ENCODE data around the gene NRIP1. TPM values are rescaled to one million over a fixed set of nuclear protein-coding genes. Genes with fewer than 3 reads are reported as not detected.

The NRIP1 gene
- total and polyA plus RNA-seq, 4 experiments from 2014 or later, result 17.4 to 24.5 (median 22.1) TPM

- Histone ChIP-seq H3K27ac (ENCODE audit: low read depth, low read length) (no peak overlapping the region), H3K4me3 (ENCODE audit: low read length in 2 of 2) (no peak overlapping the region), H3K4me1 (ENCODE audit: insufficient read depth, low read length) (no peaks in the 10 kb centered on the region), H3K9me3 (ENCODE audit: control insufficient read depth in 1 of 2, low read length in 2 of 2) (no peaks in the 10 kb centered on the region), H3K27me3 (ENCODE audit: insufficient read depth, low read length) (no peaks in the 10 kb centered on the region), H3K36me3 (ENCODE audit: insufficient read depth, low read length) (no peaks in the 10 kb centered on the region)
- no peaks in the 10 kb centered on the region for H3K36me3 Mint-ChIP-seq
- H3K27ac Mint-ChIP-seq, result no peak overlapping the region
- peaks cover 0 to 2% (median 0%) of the 10 kb centered on the region in 8 donors for H3K9me3 Mint-ChIP-seq
- H3K4me3 Mint-ChIP-seq, result no peak overlapping the region
- CTCF ChIA-PET (ENCODE audit: partially characterized antibody), result no interaction called here
- intact Hi-C loops (cut with micrococcal nuclease), result no loop called here
- no peaks in the 10 kb centered on the region for H3K4me1 Mint-ChIP-seq
- POLR2A ChIA-PET (ENCODE audit: partially characterized antibody), result no interaction called here
- no peak for DNase-seq
- H3K27me3 Mint-ChIP-seq, result peaks cover 3 to 4% of the 10 kb centered on the region in 2 donors
Observed at GRCh38 chr21:14922980-14923379, 141.8 kb downstream of the NRIP1 start.

- Histone ChIP-seq H3K4me1 (ENCODE audit: insufficient read depth, low read length) (no peaks in the 10 kb centered on the region), H3K4me3 (ENCODE audit: low read length in 2 of 2) (no peak overlapping the region), H3K36me3 (ENCODE audit: insufficient read depth, low read length) (no peaks in the 10 kb centered on the region), H3K9me3 (ENCODE audit: control insufficient read depth in 1 of 2, low read length in 2 of 2) (no peaks in the 10 kb centered on the region), H3K27me3 (ENCODE audit: insufficient read depth, low read length) (no peaks in the 10 kb centered on the region), H3K27ac (ENCODE audit: low read depth, low read length) (no peak overlapping the region)
- intact Hi-C loops (cut with micrococcal nuclease), result no loop called here
- ChIA-PET POLR2A (ENCODE audit: partially characterized antibody) (no interaction called here), CTCF (ENCODE audit: partially characterized antibody) (no interaction called here)
- H3K36me3 Mint-ChIP-seq, result no peaks in the 10 kb centered on the region
- no peak overlapping the region for H3K4me3 Mint-ChIP-seq
- H3K4me1 Mint-ChIP-seq, result no peaks in the 10 kb centered on the region
- no peaks in the 10 kb centered on the region for H3K9me3 Mint-ChIP-seq
- peaks cover 2 to 4% of the 10 kb centered on the region in 2 donors for H3K27me3 Mint-ChIP-seq
- no peak for DNase-seq
- no peak overlapping the region for H3K27ac Mint-ChIP-seq
Observed at GRCh38 chr21:14918527-14918926, 146.3 kb downstream of the NRIP1 start.

- Mint-ChIP-seq H3K27me3 (peaks cover 2 to 4% of the 10 kb centered on the region in 2 donors), H3K36me3 (no peaks in the 10 kb centered on the region), H3K4me1 (no peaks in the 10 kb centered on the region), H3K27ac (no peak overlapping the region), H3K4me3 (no peak overlapping the region), H3K9me3 (no peaks in the 10 kb centered on the region)
- Histone ChIP-seq H3K4me3 (ENCODE audit: low read length in 2 of 2) (no peak overlapping the region), H3K36me3 (ENCODE audit: insufficient read depth, low read length) (no peaks in the 10 kb centered on the region), H3K9me3 (ENCODE audit: control insufficient read depth in 1 of 2, low read length in 2 of 2) (no peaks in the 10 kb centered on the region), H3K27ac (ENCODE audit: low read depth, low read length) (no peak overlapping the region), H3K27me3 (ENCODE audit: insufficient read depth, low read length) (no peaks in the 10 kb centered on the region), H3K4me1 (ENCODE audit: insufficient read depth, low read length) (no peaks in the 10 kb centered on the region)
- POLR2A ChIA-PET (ENCODE audit: partially characterized antibody), result no interaction called here
- DNase-seq, result no peak
- CTCF ChIA-PET (ENCODE audit: partially characterized antibody), result no interaction called here
- intact Hi-C loops (cut with micrococcal nuclease), result no loop called here
Observed at GRCh38 chr21:14917762-14918161, 147.0 kb downstream of the NRIP1 start.

- Histone ChIP-seq H3K36me3 (ENCODE audit: insufficient read depth, low read length) (no peaks in the 10 kb centered on the region), H3K4me1 (ENCODE audit: insufficient read depth, low read length) (no peaks in the 10 kb centered on the region), H3K9me3 (ENCODE audit: control insufficient read depth in 1 of 2, low read length in 2 of 2) (no peaks in the 10 kb centered on the region), H3K27me3 (ENCODE audit: insufficient read depth, low read length) (no peaks in the 10 kb centered on the region), H3K27ac (ENCODE audit: low read depth, low read length) (no peak overlapping the region), H3K4me3 (ENCODE audit: low read length in 2 of 2) (no peak overlapping the region)
- no peak for DNase-seq
- H3K27me3 Mint-ChIP-seq, result peaks cover under 1% of the 10 kb centered on the region in 2 donors
- H3K27ac Mint-ChIP-seq, result no peak overlapping the region
- H3K36me3 Mint-ChIP-seq, result no peaks in the 10 kb centered on the region
- no peak overlapping the region for H3K4me3 Mint-ChIP-seq
- no peaks in the 10 kb centered on the region for H3K4me1 Mint-ChIP-seq
- POLR2A ChIA-PET (ENCODE audit: partially characterized antibody), result no interaction called here
- intact Hi-C loops (cut with micrococcal nuclease), result no loop called here
- CTCF ChIA-PET (ENCODE audit: partially characterized antibody), result no interaction called here
- H3K9me3 Mint-ChIP-seq, result no peaks in the 10 kb centered on the region
Observed at GRCh38 chr21:14916676-14917141, 148.1 kb downstream of the NRIP1 start.

- H3K4me3 ChIP-seq (ENCODE audit: low read length in 2 of 2), result no peak overlapping the region
- no peaks in the 10 kb centered on the region for H3K9me3 ChIP-seq (ENCODE audit: control insufficient read depth in 1 of 2, low read length in 2 of 2)
- no peaks in the 10 kb centered on the region for H3K27me3 ChIP-seq (ENCODE audit: insufficient read depth, low read length)
- Mint-ChIP-seq H3K9me3 (peaks cover 0 to 4% (median 0%) of the 10 kb centered on the region in 8 donors), H3K27me3 (no peaks in the 10 kb centered on the region), H3K4me3 (no peak overlapping the region), H3K36me3 (no peaks in the 10 kb centered on the region), H3K27ac (no peak overlapping the region), H3K4me1 (no peaks in the 10 kb centered on the region)
- intact Hi-C loops (cut with micrococcal nuclease), result no loop called here
- no peak for DNase-seq
- no peaks in the 10 kb centered on the region for H3K36me3 ChIP-seq (ENCODE audit: insufficient read depth, low read length)
- CTCF ChIA-PET (ENCODE audit: partially characterized antibody), result no interaction called here
- H3K4me1 ChIP-seq (ENCODE audit: insufficient read depth, low read length), result no peaks in the 10 kb centered on the region
- POLR2A ChIA-PET (ENCODE audit: partially characterized antibody), result no interaction called here
- H3K27ac ChIP-seq (ENCODE audit: low read depth, low read length), result no peak overlapping the region
Observed at GRCh38 chr21:14913638-14914037, 151.2 kb downstream of the NRIP1 start.

GRCh38 chr21:14911351-14911750 is 153.4 kb downstream of the NRIP1 start:
- Histone ChIP-seq H3K9me3 (ENCODE audit: control insufficient read depth in 1 of 2, low read length in 2 of 2) (no peaks in the 10 kb centered on the region), H3K4me1 (ENCODE audit: insufficient read depth, low read length) (no peaks in the 10 kb centered on the region), H3K27me3 (ENCODE audit: insufficient read depth, low read length) (no peaks in the 10 kb centered on the region), H3K4me3 (ENCODE audit: low read length in 2 of 2) (no peak overlapping the region), H3K36me3 (ENCODE audit: insufficient read depth, low read length) (no peaks in the 10 kb centered on the region), H3K27ac (ENCODE audit: low read depth, low read length) (no peak overlapping the region)
- Mint-ChIP-seq H3K27ac (no peak overlapping the region), H3K4me1 (no peaks in the 10 kb centered on the region), H3K36me3 (no peaks in the 10 kb centered on the region), H3K9me3 (peaks cover 0 to 4% (median 0%) of the 10 kb centered on the region in 8 donors), H3K4me3 (no peak overlapping the region), H3K27me3 (no peaks in the 10 kb centered on the region)
- intact Hi-C loops (cut with micrococcal nuclease), result no loop called here
- no peak for DNase-seq
- CTCF ChIA-PET (ENCODE audit: partially characterized antibody), result no interaction called here
- POLR2A ChIA-PET (ENCODE audit: partially characterized antibody), result no interaction called here
